ENCODE data around the gene ACTR5. TPM values are rescaled to one million over a fixed set of nuclear protein-coding genes. Genes with fewer than 3 reads are reported as not detected.

ACTR5 gene
- polyA plus RNA-seq, 1 of the 3 experiments (the other 2 are of a cell fraction): 9.7 TPM

- H3K27me3 ChIP-seq (ENCODE audit: insufficient read depth): peaks cover 94% of the 10 kb centered on the region
- H2AFZ ChIP-seq (ENCODE audit: low read depth): no peak overlapping the region
- peak; percentile 35 for DNase-seq
- no peak overlapping the region for H3K27ac ChIP-seq (ENCODE audit: low read depth in 2 of 2, low read length in 1 of 2)
- H3K4me2 ChIP-seq: no peak overlapping the region
- H3K4me1 ChIP-seq (ENCODE audit: control insufficient read depth in 1 of 2, insufficient read depth in 2 of 2, low read depth in 1 of 2, low read length in 1 of 2): peaks cover 0 to 12% of the 10 kb centered on the region in 2 experiments; a peak in 1 of 4 replicates
- no peak overlapping the region for H3K4me3 ChIP-seq (ENCODE audit: low read depth in 2 of 2, low read length in 1 of 2)
- H4K20me1 ChIP-seq (ENCODE audit: insufficient read depth): no peaks in the 10 kb centered on the region
- H3F3A ChIP-seq (replicated peaks; ENCODE audit: insufficient read depth): no peaks in the 10 kb centered on the region
- H3K9me3 ChIP-seq: no peaks in the 10 kb centered on the region
- 5% methylated on average over 7 of the region's 7 CpGs for WGBS (ENCODE audit: low lambda C conversion rate)
- TF ChIP-seq CHD2 (IDR thresholded peaks at IDR 0.05; ENCODE audit: low read length, partially characterized antibody): no peak
- no peaks in the 10 kb centered on the region for H3K79me2 ChIP-seq (ENCODE audit: insufficient read depth)
- CTCF ChIA-PET: interaction anchor here (1.1 to 14.6 kb wide), 6 partner anchors 9 to 81 kb away, joined by 4 to 510 read pairs (median 68); partner anchors contain the start of gene ACTR5
- POLR2A ChIA-PET: no interaction called here
- no peak overlapping the region for H3K9ac ChIP-seq
- no peaks in the 10 kb centered on the region for H3K9me2 ChIP-seq
- H3K36me3 ChIP-seq (replicated peaks in 1 of 2; ENCODE audit: control insufficient read depth in 1 of 2, insufficient read depth in 2 of 2, low read length in 1 of 2): no peaks in the 10 kb centered on the region
These were observed 25.6 kb upstream of the ACTR5 start for GRCh38 chr20:38722683-38723016.

- Histone ChIP-seq H3K9me2 (no peaks in the 10 kb centered on the region), H3K79me2 (ENCODE audit: insufficient read depth) (no peaks in the 10 kb centered on the region), H2AFZ (ENCODE audit: low read depth) (no peak overlapping the region), H4K20me1 (ENCODE audit: insufficient read depth) (no peaks in the 10 kb centered on the region), H3K4me1 (ENCODE audit: control insufficient read depth in 1 of 2, insufficient read depth in 2 of 2, low read depth in 1 of 2, low read length in 1 of 2) (peaks cover 0 to 12% of the 10 kb centered on the region in 2 experiments; a peak in 1 of 4 replicates), H3K27me3 (ENCODE audit: insufficient read depth) (peaks cover 98% of the 10 kb centered on the region), H3F3A (replicated peaks; ENCODE audit: insufficient read depth) (no peaks in the 10 kb centered on the region), H3K4me2 (no peak overlapping the region), H3K4me3 (ENCODE audit: low read depth in 2 of 2, low read length in 1 of 2) (no peak overlapping the region), H3K27ac (ENCODE audit: low read depth in 2 of 2, low read length in 1 of 2) (no peak overlapping the region), H3K36me3 (replicated peaks in 1 of 2; ENCODE audit: control insufficient read depth in 1 of 2, insufficient read depth in 2 of 2, low read length in 1 of 2) (no peaks in the 10 kb centered on the region), H3K9ac (no peak overlapping the region), H3K9me3 (no peaks in the 10 kb centered on the region)
- DNase-seq: peak; percentile 55
- TF ChIP-seq TEAD4 (IDR thresholded peaks at IDR 0.05; ENCODE audit: borderline replicate concordance, insufficient read depth) (no peak), YY1 (IDR thresholded peaks at IDR 0.05; ENCODE audit: low read depth) (no peak), GATA2 (CRISPR knock-in tag; IDR thresholded peaks at IDR 0.05) (no peak), CTCF (IDR thresholded peaks at IDR 0.05) (no peak), PBX3 (IDR thresholded peaks at IDR 0.05) (no peak), RFX5 (IDR thresholded peaks at IDR 0.05; ENCODE audit: low read length) (no peak), FOXJ3 (CRISPR knock-in tag; IDR thresholded peaks at IDR 0.05) (no peak), TAF1 (IDR thresholded peaks at IDR 0.05; ENCODE audit: borderline replicate concordance, low read depth, low read length) (no peak), JUND (IDR thresholded peaks at IDR 0.05) (no peak), SMC3 (IDR thresholded peaks at IDR 0.05; ENCODE audit: low read depth, low read length) (no peak), EP300 (IDR thresholded peaks at IDR 0.05; ENCODE audit: borderline replicate concordance in 1 of 2, low read depth in 1 of 2, low read length in 1 of 2) (no peak), MXI1 (IDR thresholded peaks at IDR 0.05; ENCODE audit: low read depth, low read length) (no peak), ELF1 (IDR thresholded peaks at IDR 0.05) (no peak), EZH2phosphoT487 (IDR thresholded peaks at IDR 0.05; ENCODE audit: borderline replicate concordance, low read depth) (no peak), CHD2 (IDR thresholded peaks at IDR 0.05; ENCODE audit: low read length, partially characterized antibody) (no peak)
- TF ChIP-seq, protein P1, sequence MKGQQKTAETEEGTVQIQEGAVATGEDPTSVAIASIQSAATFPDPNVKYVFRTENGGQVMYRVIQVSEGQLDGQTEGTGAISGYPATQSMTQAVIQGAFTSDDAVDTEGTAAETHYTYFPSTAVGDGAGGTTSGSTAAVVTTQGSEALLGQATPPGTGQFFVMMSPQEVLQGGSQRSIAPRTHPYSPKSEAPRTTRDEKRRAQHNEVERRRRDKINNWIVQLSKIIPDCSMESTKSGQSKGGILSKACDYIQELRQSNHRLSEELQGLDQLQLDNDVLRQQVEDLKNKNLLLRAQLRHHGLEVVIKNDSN (IDR thresholded peaks at IDR 0.05; ENCODE audit: borderline replicate concordance, low read depth): no peak
- TF ChIP-seq, protein P2, sequence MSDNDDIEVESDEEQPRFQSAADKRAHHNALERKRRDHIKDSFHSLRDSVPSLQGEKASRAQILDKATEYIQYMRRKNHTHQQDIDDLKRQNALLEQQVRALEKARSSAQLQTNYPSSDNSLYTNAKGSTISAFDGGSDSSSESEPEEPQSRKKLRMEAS (IDR thresholded peaks at IDR 0.05; ENCODE audit: low read depth): no peak
- WGBS (ENCODE audit: low lambda C conversion rate): 7% methylated on average over 45 of the region's 56 CpGs
- ChIA-PET POLR2A (interaction anchor here (1.4 kb wide), 1 partner anchor 49 kb away, joined by 6 read pairs; no protein-coding TSS in a partner anchor), CTCF (interaction anchor here (1.1 to 14.6 kb wide), 11 partner anchors 8 to 327 kb away, joined by 3 to 510 read pairs (median 13); partner anchors contain the start of gene ACTR5)
These were observed 25.0 kb upstream of the ACTR5 start for GRCh38 chr20:38723017-38723847.

Data from SK-N-SH (cell line).